Measurements from ENCODE around the gene KPTN. TPM values are rescaled to one million over a fixed set of nuclear protein-coding genes. Genes with fewer than 3 reads are reported as not detected.

The KPTN gene
- total RNA-seq, 1 experiment from 2014 or later: 23.8 TPM

GRCh38 chr19:47456721-47457474 is 27.1 kb downstream of the KPTN start:
- POLR2A ChIA-PET: no interaction called here
- Histone ChIP-seq H3K4me2 (ENCODE audit: low read length) (no peak overlapping the region), H4K20me1 (ENCODE audit: insufficient read depth) (no peaks in the 10 kb centered on the region), H3K4me1 (ENCODE audit: control insufficient read depth in 1 of 2, insufficient read depth in 2 of 2, low read length in 2 of 2) (no peaks in the 10 kb centered on the region), H3K9me2 (ENCODE audit: insufficient read depth) (no peaks in the 10 kb centered on the region), H3K79me2 (ENCODE audit: insufficient read depth, low read length) (no peaks in the 10 kb centered on the region), H3K27ac (ENCODE audit: low read depth, low read length) (no peak overlapping the region), H3K9ac (ENCODE audit: low read length) (no peak overlapping the region), H3K36me3 (ENCODE audit: control insufficient read depth in 1 of 2, insufficient read depth in 2 of 2, low read length in 2 of 2) (no peaks in the 10 kb centered on the region), H3K27me3 (ENCODE audit: insufficient read depth, low read length) (peaks cover 17% of the 10 kb centered on the region), H2AFZ (ENCODE audit: low read depth, low read length, poor library complexity, severe bottlenecking) (no peak overlapping the region), H3K4me3 (replicated peaks in 1 of 2; ENCODE audit: low read depth in 1 of 2, low read length in 2 of 2) (no peak overlapping the region), H3K9me3 (ENCODE audit: control insufficient read depth in 1 of 2, insufficient read depth in 1 of 2, low read depth in 1 of 2, low read length in 2 of 2) (peaks cover 6 to 7% of the 10 kb centered on the region in 2 experiments; a peak in 2 of 4 replicates)
- BruUV-seq (replicated peaks): no TSS peak
- CTCF ChIA-PET: no interaction called here
- RAD21 ChIA-PET (ENCODE audit: low non-redundant PET in 1 of 2, low total read pairs in 2 of 2, uncharacterized antibody in 2 of 2, unreplicated experiment in 2 of 2): no interaction called here
- DNase-seq (ENCODE audit: low read depth, low spot score): no peak
- intact Hi-C loops (cut with micrococcal nuclease): no loop called here
- TF ChIP-seq ELF1 (IDR thresholded peaks at IDR 0.05; ENCODE audit: borderline replicate concordance, low read depth) (no peak), ZFX (IDR thresholded peaks at IDR 0.05) (no peak), YY1 (IDR thresholded peaks at IDR 0.05; ENCODE audit: extremely low read depth, insufficient replicate concordance, low read depth, low read length) (no peak), CTCF (IDR thresholded peaks at IDR 0.05 in 2 of 3, conservative IDR thresholded peaks at IDR 0.05 in 1 of 3; ENCODE audit: borderline replicate concordance in 1 of 3, insufficient read depth in 1 of 3, low read depth in 2 of 3, low read length in 2 of 3) (no peak), POLR2AphosphoS5 (IDR thresholded peaks at IDR 0.05; ENCODE audit: low read depth, low read length) (no peak), SP1 (IDR thresholded peaks at IDR 0.05; ENCODE audit: low read depth) (no peak), MAX (IDR thresholded peaks at IDR 0.05) (no peak), JUND (IDR thresholded peaks at IDR 0.05) (no peak), ATF3 (IDR thresholded peaks at IDR 0.05) (no peak), EZH2phosphoT487 (IDR thresholded peaks at IDR 0.05; ENCODE audit: borderline replicate concordance) (no peak), CEBPB (IDR thresholded peaks at IDR 0.05; ENCODE audit: low read depth) (no peak)
- no peak for ATAC-seq

Measured in HCT116 (cell line).